SK-N-SH (cell line): ENCODE data around the gene OR1J2. TPM values are rescaled to one million over a fixed set of nuclear protein-coding genes. Genes with fewer than 3 reads are reported as not detected.

Experiments
- CTCF ChIA-PET: fragments of 300-600, 350-600 bp; formaldehyde crosslinking; extraction: SDS; loops from one replicate; lab custom pipeline; 2021; lab: Yijun Ruan, JAX
- POLR2A ChIA-PET: fragments of 350-600 bp; sonication (Branson Sonifier 250); formaldehyde crosslinking; extraction: SDS; loops from one replicate; lab custom pipeline; 2020; ENCODE audit warnings: antibody characterized with exemption, inconsistent platforms; lab: Yijun Ruan, JAX
- DNase-seq: peaks from one replicate; pipeline ENCODE4 v3.0.0; 2012
- H2AFZ ChIP-seq: fragments of 200-600 bp; sonication (generic); 2 replicates; pipeline ENCODE4 v1.8.1; 2016; ENCODE audit warnings: antibody characterized with exemption, mild to moderate bottlenecking, low read depth
- H3F3A ChIP-seq: fragments of 200-600 bp; sonication (generic); replicated peaks from 2 replicates; pipeline ENCODE3; 2016; ENCODE audit warnings: antibody characterized with exemption, mild to moderate bottlenecking; ENCODE audit not compliant: insufficient read depth
- H3K27ac ChIP-seq, 2 experiments: fragments of 200-500 bp in 1 of 2; fragments of 200-600 bp in 1 of 2; sonication (Bioruptor generic) in 1 of 2; sonication (generic), shearing (Covaris generic) in 1 of 2; 2 replicates each; pipeline versions ENCODE4 v1.5.1 to v1.6.1; 2014 to 2016; ENCODE audit warnings: low read depth in 2 of 2, inconsistent platforms in 1 of 2, low read length in 1 of 2, mild to moderate bottlenecking in 1 of 2, mixed read lengths in 1 of 2
- H3K27me3 ChIP-seq: fragments of 200-600 bp; sonication (generic), shearing (Covaris generic); 2 replicates; pipeline ENCODE4 v1.6.1; 2016; ENCODE audit warnings: mixed run types; ENCODE audit not compliant: insufficient read depth
- H3K36me3 ChIP-seq, 2 experiments: fragments of 200-500 bp in 1 of 2; fragments of 200-600 bp in 1 of 2; sonication (Bioruptor generic) in 1 of 2; sonication (generic) in 1 of 2; replicated peaks in 1 of 2; 2 replicates each; pipeline versions ENCODE3 to v1.5.1; 2014 to 2016; ENCODE audit warnings: low read length in 1 of 2, mild to moderate bottlenecking in 1 of 2; ENCODE audit not compliant: insufficient read depth in 2 of 2, control insufficient read depth in 1 of 2
- H3K4me1 ChIP-seq, 2 experiments: fragments of 200-500 bp in 1 of 2; fragments of 200-600 bp in 1 of 2; sonication (Bioruptor generic) in 1 of 2; sonication (generic), shearing (Covaris generic) in 1 of 2; 2 replicates each; pipeline versions ENCODE4 v1.5.1 to v1.6.1; 2014 to 2016; ENCODE audit warnings: low read depth in 1 of 2, low read length in 1 of 2, mixed run types in 1 of 2; ENCODE audit not compliant: insufficient read depth in 2 of 2, control insufficient read depth in 1 of 2
- H3K4me2 ChIP-seq: fragments of 200-600 bp; sonication (generic), shearing (Covaris generic); 2 replicates; pipeline ENCODE4 v1.6.1; 2017; ENCODE audit warnings: mixed run types
- H3K4me3 ChIP-seq, 2 experiments: fragments of 200-500 bp in 1 of 2; fragments of 200-600 bp in 1 of 2; sonication (Bioruptor generic) in 1 of 2; sonication (generic), shearing (Covaris generic) in 1 of 2; 2 replicates each; pipeline versions ENCODE4 v1.5.1 to v1.8.1; 2014 to 2016; ENCODE audit warnings: low read depth in 2 of 2, inconsistent platforms in 1 of 2, low read length in 1 of 2, mild to moderate bottlenecking in 1 of 2, mixed read lengths in 1 of 2, moderate library complexity in 1 of 2
- H3K79me2 ChIP-seq: fragments of 200-600 bp; sonication (generic); 2 replicates; pipeline ENCODE4 v1.8.1; 2017; ENCODE audit warnings: mild to moderate bottlenecking; ENCODE audit not compliant: insufficient read depth
- H3K9ac ChIP-seq: fragments of 200-600 bp; sonication (generic); 2 replicates; pipeline ENCODE4 v1.6.1; 2017; ENCODE audit warnings: mixed run types
- H3K9me2 ChIP-seq: fragments of 200-600 bp; sonication (generic); 2 replicates; pipeline ENCODE4 v1.6.1; 2017; ENCODE audit warnings: mixed run types
- H3K9me3 ChIP-seq: fragments of 200-600 bp; sonication (generic); 2 replicates; pipeline ENCODE4 v1.6.1; 2017; ENCODE audit warnings: mixed run types, mild to moderate bottlenecking, moderate library complexity
- H4K20me1 ChIP-seq: fragments of 200-600 bp; sonication (generic); 2 replicates; pipeline ENCODE4 v1.6.1; 2017; ENCODE audit warnings: mild to moderate bottlenecking, mixed run types; ENCODE audit not compliant: insufficient read depth
- CTCF ChIP-seq: fragments of 200-600 bp; sonication (generic); IDR thresholded peaks from 2 replicates; pipeline ENCODE4 v1.6.1; 2017; ENCODE audit warnings: antibody characterized with exemption, mild to moderate bottlenecking, moderate library complexity
- EP300 ChIP-seq, 2 experiments: IDR thresholded peaks; 2 replicates each; pipeline versions ENCODE4 v1.4.0 to v1.6.1; 2012; ENCODE audit warnings: borderline replicate concordance in 1 of 2, low read depth in 1 of 2, low read length in 1 of 2
- EZH2phosphoT487 ChIP-seq: fragments of 200-600 bp; sonication (generic); IDR thresholded peaks from 2 replicates; pipeline ENCODE4 v1.6.1; 2017; ENCODE audit warnings: low read depth, mixed run types, mild to moderate bottlenecking, antibody characterized with exemption, moderate library complexity, borderline replicate concordance
- FOXJ3 ChIP-seq: sonication (generic); formaldehyde crosslinking; IDR thresholded peaks from 2 replicates; pipeline ENCODE4 v1.5.1; 2020; ENCODE audit warnings: mild to moderate bottlenecking, missing genetic modification reagents
- JUND ChIP-seq: IDR thresholded peaks from 2 replicates; pipeline ENCODE4 v1.4.0; 2012
- MAX ChIP-seq: IDR thresholded peaks from 2 replicates; pipeline ENCODE4 v1.4.0; 2012; ENCODE audit warnings: low read depth
- MEF2A ChIP-seq: IDR thresholded peaks from 2 replicates; pipeline ENCODE4 v1.4.0; 2012; ENCODE audit warnings: low read depth, borderline replicate concordance
- MXI1 ChIP-seq: IDR thresholded peaks from 2 replicates; pipeline ENCODE4 v1.6.1; 2012; ENCODE audit warnings: mild to moderate bottlenecking, low read depth, low read length, improper control_type of control experiment
- PBX3 ChIP-seq: IDR thresholded peaks from 2 replicates; pipeline ENCODE4; 2012
- POLR2AphosphoS5 ChIP-seq: IDR thresholded peaks from 2 replicates; pipeline ENCODE4 v1.6.1; 2012; ENCODE audit warnings: low read depth, low read length
- RAD21 ChIP-seq: IDR thresholded peaks from 2 replicates; pipeline ENCODE4 v1.6.1; 2012; ENCODE audit warnings: mild to moderate bottlenecking, low read length
- RCOR1 ChIP-seq: fragments of 150-350 bp; IDR thresholded peaks from 2 replicates; pipeline ENCODE4 v1.6.1; 2017; ENCODE audit warnings: antibody characterized with exemption, low read length
- RFX5 ChIP-seq: IDR thresholded peaks from 2 replicates; pipeline ENCODE4 v1.6.1; 2012; ENCODE audit warnings: mild to moderate bottlenecking, improper control_type of control experiment, low read length
- SIN3A ChIP-seq: IDR thresholded peaks from 2 replicates; pipeline ENCODE4 v1.6.1; 2012; ENCODE audit warnings: low read depth, mild to moderate bottlenecking, low read length, moderate library complexity, borderline replicate concordance
- SMC3 ChIP-seq: IDR thresholded peaks from 2 replicates; pipeline ENCODE4 v1.6.1; 2012; ENCODE audit warnings: low read depth, low read length, improper control_type of control experiment
- TAF1 ChIP-seq: IDR thresholded peaks from 2 replicates; pipeline ENCODE4 v1.6.1; 2012; ENCODE audit warnings: low read depth, mild to moderate bottlenecking, low read length, moderate library complexity, borderline replicate concordance
- TCF12 ChIP-seq: IDR thresholded peaks from 2 replicates; pipeline ENCODE4 v1.4.0; 2012
- USF1 ChIP-seq: IDR thresholded peaks from 2 replicates; pipeline ENCODE4 v1.4.0; 2012; ENCODE audit warnings: low read depth, borderline replicate concordance
- USF2 ChIP-seq: fragments of 150-350 bp; IDR thresholded peaks from 2 replicates; pipeline ENCODE4 v1.6.1; 2017; ENCODE audit warnings: antibody characterized with exemption, low read length, low read depth, borderline replicate concordance
- YY1 ChIP-seq: IDR thresholded peaks from 2 replicates; pipeline ENCODE4 v1.4.0; 2012; ENCODE audit warnings: low read depth, mild to moderate bottlenecking
- WGBS: methylation state at CpG from one replicate; pipeline ENCODE4 v1.1.6; 2017; ENCODE audit warnings: low lambda C conversion rate; 5-methylcytosine and 5-hydroxymethylcytosine counted together
- polyA plus RNA-seq, 3 experiments: library from polyadenylated mRNA; depleted of rRNA; stranded (reverse); fragments of >200 nt; gene quantifications; 2 replicates each; pipeline ENCODE4 v1.2.3, GENCODE V29; 2012

The OR1J2 gene
- polyA plus RNA-seq, 1 of the 3 experiments (the other 2 are of a cell fraction), result not detected

GRCh38 chr9:122551371-122551770, 40.8 kb downstream of the OR1J2 start:
- no peak overlapping the region for H3K27ac ChIP-seq
- H2AFZ ChIP-seq, result no peak overlapping the region
- no peak overlapping the region for H3K4me2 ChIP-seq
- TF ChIP-seq YY1 (no peak), FOXJ3 (CRISPR knock-in tag) (no peak), SMC3 (no peak), RAD21 (no peak), SIN3A (no peak), EP300 (IDR thresholded peaks at IDR 0.05; ENCODE audit: borderline replicate concordance in 1 of 2, low read depth in 1 of 2, low read length in 1 of 2) (no peak), USF1 (no peak), MAX (no peak), USF2 (no peak), RCOR1 (no peak)
- ChIA-PET POLR2A (no interaction called here), CTCF (no interaction called here)
- H3K9me3 ChIP-seq, result no peaks in the 10 kb centered on the region
- H3K9me2 ChIP-seq, result no peaks in the 10 kb centered on the region
- no peaks in the 10 kb centered on the region for H4K20me1 ChIP-seq
- H3F3A ChIP-seq, result no peaks in the 10 kb centered on the region
- H3K9ac ChIP-seq, result no peak overlapping the region
- no peaks in the 10 kb centered on the region; a peak in 1 of 4 replicates for H3K4me1 ChIP-seq
- WGBS, result 3% methylated on average over 5 of the region's 5 CpGs
- H3K4me3 ChIP-seq, result no peak overlapping the region
- no peaks in the 10 kb centered on the region for H3K36me3 ChIP-seq
- no peaks in the 10 kb centered on the region for H3K79me2 ChIP-seq
- no peak for DNase-seq
- no peaks in the 10 kb centered on the region for H3K27me3 ChIP-seq

- H3K4me3 ChIP-seq, result no peak within 1 kb of the TSS
- no peaks in the 10 kb centered on the region for H3K9me2 ChIP-seq
- no peaks in the 10 kb centered on the region for H3K36me3 ChIP-seq
- no peak within 1 kb of the TSS for H2AFZ ChIP-seq
- ChIA-PET POLR2A (no interaction called here), CTCF (no interaction called here)
- no peaks in the 10 kb centered on the region for H3F3A ChIP-seq
- DNase-seq, result no peak
- H4K20me1 ChIP-seq, result no peaks in the 10 kb centered on the region
- no peaks in the 10 kb centered on the region for H3K9me3 ChIP-seq
- H3K27me3 ChIP-seq, result no peaks in the 10 kb centered on the region
- no peak within 1 kb of the TSS for H3K9ac ChIP-seq
- no peaks in the 10 kb centered on the region; a peak in 1 of 4 replicates for H3K4me1 ChIP-seq
- TF ChIP-seq RCOR1, result no peak
- no peak for TF ChIP-seq TAF1
- TF ChIP-seq TCF12, result no peak
- no peak for TF ChIP-seq JUND
- no peak for TF ChIP-seq EZH2phosphoT487
- no peak for TF ChIP-seq USF2
- no peak for TF ChIP-seq MAX
- TF ChIP-seq POLR2AphosphoS5, result no peak
- no peak for TF ChIP-seq MXI1
- TF ChIP-seq MEF2A, result no peak
- TF ChIP-seq CTCF, result no peak
- TF ChIP-seq PBX3, result no peak
- TF ChIP-seq RFX5, result no peak
- no peak for TF ChIP-seq USF1
- H3K4me2 ChIP-seq, result no peak within 1 kb of the TSS
- 0% methylated on average over 2 of the region's 2 CpGs for WGBS
- H3K79me2 ChIP-seq, result no peaks in the 10 kb centered on the region
- H3K27ac ChIP-seq, result no peak within 1 kb of the TSS
Measured at GRCh38 chr9:122552812-122553211, 42.2 kb downstream of the OR1J2 start, which contains the start of gene OR1N2. TSS of gene OR1N2 (plus strand) at chr9:122553112. CDS start at chr9:122553212, 100 bp downstream.
